Panc1 (cell line): ENCODE results near the gene CEP63. TPM values are rescaled to one million over a fixed set of nuclear protein-coding genes. Genes with fewer than 3 reads are reported as not detected.

Source experiments
- ATAC-seq: fragments of 200-7000 bp; cut with Tn5 transposase; 2 replicates; pipeline ENCODE4 v1.9.1; 2020; ENCODE audit warnings: mild to moderate bottlenecking, moderate library complexity
- BruUV-seq: library from RNA; stranded (reverse); fragments of 400-500 nt; replicated peaks from 2 replicates; lab custom pipeline; 2021; lab: Mats Ljungman, UMichigan
- CTCF ChIA-PET: fragments of 300-600 bp; sonication (Branson Sonifier 250); formaldehyde crosslinking; loops from one replicate; lab custom pipeline; 2022; ENCODE audit warnings: antibody characterized with exemption; lab: Charles Lee
- POLR2A ChIA-PET: fragments of 300-600 bp; sonication (Branson Sonifier 250); formaldehyde crosslinking; loops from one replicate; lab custom pipeline; 2022; ENCODE audit warnings: antibody characterized with exemption; lab: Charles Lee
- DNase-seq: peaks from one replicate; pipeline ENCODE4 v3.0.0-alpha.2; 2010; ENCODE audit warnings: low read depth, low spot score
- H3K27ac ChIP-seq: 2 replicates; pipeline ENCODE4 v1.5.1; 2011; ENCODE audit warnings: mild to moderate bottlenecking, low read length, inconsistent platforms
- H3K27me3 ChIP-seq: fragments of 200-500 bp; sonication (Bioruptor generic); 2 replicates; pipeline ENCODE4 v1.6.0; 2014; ENCODE audit warnings: low read length, inconsistent platforms; ENCODE audit not compliant: control insufficient read depth, insufficient read depth
- H3K36me3 ChIP-seq: fragments of 200-500 bp; sonication (Bioruptor generic); 2 replicates; pipeline ENCODE4 v1.5.1; 2014; ENCODE audit warnings: inconsistent platforms, mild to moderate bottlenecking, low read length, moderate library complexity; ENCODE audit not compliant: control insufficient read depth, insufficient read depth
- H3K4me1 ChIP-seq: 2 replicates; pipeline ENCODE4 v1.5.1; 2011; ENCODE audit warnings: inconsistent platforms, mild to moderate bottlenecking, low read length, moderate library complexity; ENCODE audit not compliant: control insufficient read depth, insufficient read depth
- H3K4me3 ChIP-seq, 2 experiments: 2 replicates each; pipeline ENCODE4 v1.5.1; 2011 to 2012; ENCODE audit warnings: low read depth in 2 of 2, low read length in 2 of 2, mild to moderate bottlenecking in 2 of 2, inconsistent platforms in 1 of 2, moderate library complexity in 1 of 2
- H3K9me3 ChIP-seq: fragments of 200-500 bp; sonication (Bioruptor generic); 2 replicates; pipeline ENCODE4 v1.5.1; 2014; ENCODE audit warnings: low read depth, mild to moderate bottlenecking, inconsistent platforms, low read length, moderate library complexity; ENCODE audit not compliant: control insufficient read depth, insufficient read depth
- POLR2AphosphoS5 ChIP-seq: IDR thresholded peaks from 2 replicates; pipeline ENCODE4 v1.6.1; 2012; ENCODE audit warnings: mild to moderate bottlenecking, low read depth, low read length, moderate library complexity
- SIN3A ChIP-seq: IDR thresholded peaks from 2 replicates; pipeline ENCODE4 v1.6.1; 2012; ENCODE audit warnings: low read depth, mild to moderate bottlenecking, low read length, moderate library complexity, borderline replicate concordance; ENCODE audit not compliant: insufficient read depth
- TCF7L2 ChIP-seq: IDR thresholded peaks from 2 replicates; pipeline ENCODE4 v1.6.1; 2011; ENCODE audit warnings: mild to moderate bottlenecking, low read depth, low read length, inconsistent platforms
- in situ Hi-C: cut with HindIII; loops from 2 replicates; pipeline ENCODE4 v1.10.0; 2016; ENCODE audit warnings: low sequenced_read_pairs, low pct_unique_long_range_greater_than_20kb
- intact Hi-C: fragments of 100-400 bp; cut with micrococcal nuclease; formaldehyde crosslinking; loops from one replicate; pipeline ENCODE4 v1.10.0; 2022; ENCODE audit not compliant: unreplicated experiment
- total RNA-seq: library from RNA; stranded (reverse); gene quantifications from one replicate; pipeline ENCODE4 v1.2.1, GENCODE V29; 2021; ENCODE audit not compliant: unreplicated experiment
- TF ChIP-seq, protein P1 (sequence below), 2 experiments: IDR thresholded peaks; 2 replicates each; pipeline ENCODE4 v1.6.1; 2011 to 2012; ENCODE audit warnings: low read depth in 2 of 2, control low read depth in 1 of 2, low read length in 1 of 2, mild to moderate bottlenecking in 1 of 2, moderate library complexity in 1 of 2; ENCODE audit not compliant: insufficient read depth in 1 of 2
- TF ChIP-seq, protein P2 (sequence below): fragments of 450-650 bp; IDR thresholded peaks from 2 replicates; pipeline ENCODE4 v1.5.1; 2017; ENCODE audit warnings: mild to moderate bottlenecking

CEP63 gene
- total RNA-seq, 1 experiment from 2014 or later, result 30.5 TPM

DNA sequence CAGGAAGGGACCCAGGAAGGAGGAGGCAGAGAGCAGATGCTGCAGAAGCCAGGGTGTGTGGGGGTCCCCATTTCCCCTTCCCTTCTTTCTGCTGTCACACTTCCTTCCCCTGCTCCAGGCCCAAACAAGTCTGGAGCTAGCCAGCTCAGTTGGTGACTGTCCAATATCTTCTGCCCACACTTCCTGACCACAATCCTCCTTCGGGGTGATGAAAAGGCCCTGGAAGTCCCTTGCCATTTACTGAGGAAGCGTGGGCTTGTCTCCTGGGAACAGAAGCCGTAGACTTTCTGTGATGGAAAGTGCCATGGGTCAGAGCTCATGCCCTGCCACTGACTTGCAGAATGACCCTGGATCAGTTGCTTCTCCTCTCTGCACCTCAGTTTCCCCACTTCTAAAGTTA, 39.1 kb upstream of the CEP63 start:
- H3K9me3 ChIP-seq, result no peaks in the 10 kb centered on the region
- in situ Hi-C loops, result no loop called here
- ATAC-seq, result no peak
- TF ChIP-seq, protein P1, sequence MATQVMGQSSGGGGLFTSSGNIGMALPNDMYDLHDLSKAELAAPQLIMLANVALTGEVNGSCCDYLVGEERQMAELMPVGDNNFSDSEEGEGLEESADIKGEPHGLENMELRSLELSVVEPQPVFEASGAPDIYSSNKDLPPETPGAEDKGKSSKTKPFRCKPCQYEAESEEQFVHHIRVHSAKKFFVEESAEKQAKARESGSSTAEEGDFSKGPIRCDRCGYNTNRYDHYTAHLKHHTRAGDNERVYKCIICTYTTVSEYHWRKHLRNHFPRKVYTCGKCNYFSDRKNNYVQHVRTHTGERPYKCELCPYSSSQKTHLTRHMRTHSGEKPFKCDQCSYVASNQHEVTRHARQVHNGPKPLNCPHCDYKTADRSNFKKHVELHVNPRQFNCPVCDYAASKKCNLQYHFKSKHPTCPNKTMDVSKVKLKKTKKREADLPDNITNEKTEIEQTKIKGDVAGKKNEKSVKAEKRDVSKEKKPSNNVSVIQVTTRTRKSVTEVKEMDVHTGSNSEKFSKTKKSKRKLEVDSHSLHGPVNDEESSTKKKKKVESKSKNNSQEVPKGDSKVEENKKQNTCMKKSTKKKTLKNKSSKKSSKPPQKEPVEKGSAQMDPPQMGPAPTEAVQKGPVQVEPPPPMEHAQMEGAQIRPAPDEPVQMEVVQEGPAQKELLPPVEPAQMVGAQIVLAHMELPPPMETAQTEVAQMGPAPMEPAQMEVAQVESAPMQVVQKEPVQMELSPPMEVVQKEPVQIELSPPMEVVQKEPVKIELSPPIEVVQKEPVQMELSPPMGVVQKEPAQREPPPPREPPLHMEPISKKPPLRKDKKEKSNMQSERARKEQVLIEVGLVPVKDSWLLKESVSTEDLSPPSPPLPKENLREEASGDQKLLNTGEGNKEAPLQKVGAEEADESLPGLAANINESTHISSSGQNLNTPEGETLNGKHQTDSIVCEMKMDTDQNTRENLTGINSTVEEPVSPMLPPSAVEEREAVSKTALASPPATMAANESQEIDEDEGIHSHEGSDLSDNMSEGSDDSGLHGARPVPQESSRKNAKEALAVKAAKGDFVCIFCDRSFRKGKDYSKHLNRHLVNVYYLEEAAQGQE (IDR thresholded peaks at IDR 0.05; ENCODE audit: insufficient read depth in 1 of 2, low read depth in 2 of 2, low read length in 1 of 2), result no peak
- TF ChIP-seq SIN3A (no peak), POLR2AphosphoS5 (no peak), TCF7L2 (no peak)
- TF ChIP-seq, protein P2, sequence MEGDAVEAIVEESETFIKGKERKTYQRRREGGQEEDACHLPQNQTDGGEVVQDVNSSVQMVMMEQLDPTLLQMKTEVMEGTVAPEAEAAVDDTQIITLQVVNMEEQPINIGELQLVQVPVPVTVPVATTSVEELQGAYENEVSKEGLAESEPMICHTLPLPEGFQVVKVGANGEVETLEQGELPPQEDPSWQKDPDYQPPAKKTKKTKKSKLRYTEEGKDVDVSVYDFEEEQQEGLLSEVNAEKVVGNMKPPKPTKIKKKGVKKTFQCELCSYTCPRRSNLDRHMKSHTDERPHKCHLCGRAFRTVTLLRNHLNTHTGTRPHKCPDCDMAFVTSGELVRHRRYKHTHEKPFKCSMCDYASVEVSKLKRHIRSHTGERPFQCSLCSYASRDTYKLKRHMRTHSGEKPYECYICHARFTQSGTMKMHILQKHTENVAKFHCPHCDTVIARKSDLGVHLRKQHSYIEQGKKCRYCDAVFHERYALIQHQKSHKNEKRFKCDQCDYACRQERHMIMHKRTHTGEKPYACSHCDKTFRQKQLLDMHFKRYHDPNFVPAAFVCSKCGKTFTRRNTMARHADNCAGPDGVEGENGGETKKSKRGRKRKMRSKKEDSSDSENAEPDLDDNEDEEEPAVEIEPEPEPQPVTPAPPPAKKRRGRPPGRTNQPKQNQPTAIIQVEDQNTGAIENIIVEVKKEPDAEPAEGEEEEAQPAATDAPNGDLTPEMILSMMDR, result no peak
- POLR2A ChIA-PET, result no interaction called here
- no peak for DNase-seq
- no peak overlapping the region for H3K27ac ChIP-seq
- H3K27me3 ChIP-seq, result no peaks in the 10 kb centered on the region
- CTCF ChIA-PET, result interaction anchor here (0.5 kb wide), 1 partner anchor 72 kb away, joined by 5 read pairs; the partner anchor contains the start of gene AMOTL2
- no peak overlapping the region for H3K4me3 ChIP-seq
- intact Hi-C loops, result no loop called here
- peaks cover 3% of the 10 kb centered on the region; the same call in 1 of the 2 replicates for H3K4me1 ChIP-seq
- no TSS peak for BruUV-seq
- no peaks in the 10 kb centered on the region for H3K36me3 ChIP-seq

DNA sequence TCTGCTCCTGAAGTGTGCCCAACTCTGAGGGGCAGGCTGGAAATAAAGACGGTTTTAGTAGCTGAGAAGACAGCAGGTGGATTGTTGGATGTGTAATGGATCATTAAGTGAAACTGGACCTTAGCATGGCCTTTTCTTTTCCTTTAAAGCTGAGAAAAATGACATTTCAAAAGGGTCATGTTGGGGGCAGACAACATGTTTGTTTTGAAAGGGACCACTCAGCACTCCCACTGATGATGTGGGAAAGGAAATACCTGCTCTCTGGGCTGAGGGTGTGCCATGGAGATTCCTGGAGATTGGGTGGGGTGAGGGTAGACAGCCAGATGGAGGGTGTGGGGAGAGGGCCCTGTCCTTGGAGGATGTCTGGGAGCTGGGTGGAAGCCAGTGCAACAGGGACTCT, 38.5 kb upstream of the CEP63 start:
- H3K27me3 ChIP-seq, result no peaks in the 10 kb centered on the region
- no peak for ATAC-seq
- BruUV-seq, result no TSS peak
- intact Hi-C loops, result no loop called here
- no peak overlapping the region for H3K4me3 ChIP-seq
- no peak overlapping the region for H3K27ac ChIP-seq
- TF ChIP-seq TCF7L2, result no peak
- TF ChIP-seq, protein P2, result no peak
- no peak for TF ChIP-seq SIN3A
- TF ChIP-seq, protein P1 (IDR thresholded peaks at IDR 0.05; ENCODE audit: insufficient read depth in 1 of 2, low read depth in 2 of 2, low read length in 1 of 2), result no peak
- TF ChIP-seq POLR2AphosphoS5, result no peak
- no peaks in the 10 kb centered on the region for H3K9me3 ChIP-seq
- POLR2A ChIA-PET, result no interaction called here
- peaks cover 3% of the 10 kb centered on the region; the same call in 1 of the 2 replicates for H3K4me1 ChIP-seq
- H3K36me3 ChIP-seq, result no peaks in the 10 kb centered on the region
- DNase-seq, result no peak
- in situ Hi-C loops, result no loop called here
- CTCF ChIA-PET, result no interaction called here
